K562 (cell line): ENCODE data around the gene RNF135. TPM values are rescaled to one million over a fixed set of nuclear protein-coding genes. Genes with fewer than 3 reads are reported as not detected.

Source experiments
- ARHGAP35 ChIP-seq: fragments of 450-650 bp; IDR thresholded peaks from 2 replicates; pipeline ENCODE4 v1.6.1; 2018; ENCODE audit not compliant: partially characterized antibody
- BHLHE40 ChIP-seq: IDR thresholded peaks from 2 replicates; pipeline ENCODE4 v1.6.1; 2011; ENCODE audit warnings: low read length, improper control_type of control experiment
- HDGF ChIP-seq: fragments of 450-650 bp; IDR thresholded peaks from 2 replicates; pipeline ENCODE4 v1.6.1; 2016
- STAT5A ChIP-seq: IDR thresholded peaks from 2 replicates; pipeline ENCODE4 v1.6.1; 2012; ENCODE audit warnings: low read length, inconsistent platforms, borderline replicate concordance
- TAF1 ChIP-seq: IDR thresholded peaks from 2 replicates; pipeline ENCODE4 v1.6.1; 2011; ENCODE audit warnings: mild to moderate bottlenecking, low read length, moderate library complexity; ENCODE audit not compliant: insufficient read depth, control insufficient read depth, severe bottlenecking; ENCODE audit errors: extremely low read depth
- polyA plus RNA-seq, 8 experiments: library from polyadenylated mRNA; depleted of rRNA in 4 of 8; stranded (reverse) in 5 of 8; unstranded in 3 of 8; fragments of >200 nt; fragmentation: Nextera tagmentation in 2 of 8; fragmentation: Illumina TruSeq in 1 of 8; extraction: Ambion mirVana in 2 of 8; extraction: Trizol in 1 of 8; gene quantifications; 2 replicates each; pipeline versions ENCODE4 v1.2.1 to v1.2.3, GENCODE V29; 2011 to 2014; ENCODE audit warnings: inconsistent platforms in 1 of 8, missing spikeins in 1 of 8
- total RNA-seq, 7 experiments: library from RNA; depleted of rRNA in 6 of 7; stranded (reverse); fragments of >200 nt in 6 of 7; fragmentation: Illumina TruSeq in 2 of 7; extraction: Trizol in 2 of 7; gene quantifications; 2 replicates each; pipeline versions ENCODE4 v1.2.1 to v1.2.3, GENCODE V29; 2011 to 2021; ENCODE audit warnings: low replicate concordance in 1 of 7
- TF ChIP-seq, protein P1 (sequence below): fragments of 200-600 bp; sonication (generic); IDR thresholded peaks from one replicate; pipeline ENCODE4 v1.6.1; 2012; ENCODE audit warnings: mild to moderate bottlenecking, low read depth, low read length, inconsistent platforms
- TF ChIP-seq, protein P2 (sequence below): sonication (generic); formaldehyde crosslinking; IDR thresholded peaks from 2 replicates; pipeline ENCODE4 v1.8.1; 2023; ENCODE audit warnings: mild to moderate bottlenecking, missing genetic modification reagents
- TF ChIP-seq, protein P3 (sequence below): sonication (generic); formaldehyde crosslinking; IDR thresholded peaks from 2 replicates; pipeline ENCODE4 v1.5.0; 2020; ENCODE audit warnings: missing genetic modification reagents
- TF ChIP-seq, protein P4 (sequence below): fragments of 450-650 bp; formaldehyde crosslinking; IDR thresholded peaks from 2 replicates; pipeline ENCODE4 v1.4.0; 2020; ENCODE audit warnings: mild to moderate bottlenecking, mixed read lengths
- TF ChIP-seq, protein P5 (sequence below): fragments of 250-450 bp; sonication (Bioruptor Pico); IDR thresholded peaks from 2 replicates; pipeline ENCODE4 v1.8.0; 2021; ENCODE audit warnings: mild to moderate bottlenecking, moderate library complexity

Gene RNF135
- total and polyA plus RNA-seq, 9 of the 15 experiments (the other 6 are each of a cell fraction or from before 2014, with no cell fraction given) = 0.08 TPM; not detected in 8

DNA sequence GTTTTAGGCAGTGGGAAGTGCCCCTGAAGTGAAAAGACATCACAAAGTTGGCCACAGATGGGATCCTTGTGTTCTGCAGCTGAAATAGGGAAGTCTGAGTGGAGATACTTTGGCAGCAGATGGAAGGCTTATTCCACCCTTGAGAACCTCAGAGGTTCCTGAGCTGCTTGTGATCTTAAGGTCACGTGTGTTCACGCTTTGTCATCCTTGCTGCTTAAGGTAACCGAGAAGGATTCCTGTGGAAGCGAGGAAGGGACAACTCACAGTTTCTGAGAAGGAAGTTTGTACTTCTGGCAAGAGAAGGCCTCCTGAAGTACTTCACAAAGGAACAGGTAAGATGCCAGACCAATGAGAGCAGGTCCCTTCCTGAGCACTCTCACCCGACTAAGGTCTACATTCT lies 36.9 kb upstream of the RNF135 start (continued):
- TF ChIP-seq, protein P1, sequence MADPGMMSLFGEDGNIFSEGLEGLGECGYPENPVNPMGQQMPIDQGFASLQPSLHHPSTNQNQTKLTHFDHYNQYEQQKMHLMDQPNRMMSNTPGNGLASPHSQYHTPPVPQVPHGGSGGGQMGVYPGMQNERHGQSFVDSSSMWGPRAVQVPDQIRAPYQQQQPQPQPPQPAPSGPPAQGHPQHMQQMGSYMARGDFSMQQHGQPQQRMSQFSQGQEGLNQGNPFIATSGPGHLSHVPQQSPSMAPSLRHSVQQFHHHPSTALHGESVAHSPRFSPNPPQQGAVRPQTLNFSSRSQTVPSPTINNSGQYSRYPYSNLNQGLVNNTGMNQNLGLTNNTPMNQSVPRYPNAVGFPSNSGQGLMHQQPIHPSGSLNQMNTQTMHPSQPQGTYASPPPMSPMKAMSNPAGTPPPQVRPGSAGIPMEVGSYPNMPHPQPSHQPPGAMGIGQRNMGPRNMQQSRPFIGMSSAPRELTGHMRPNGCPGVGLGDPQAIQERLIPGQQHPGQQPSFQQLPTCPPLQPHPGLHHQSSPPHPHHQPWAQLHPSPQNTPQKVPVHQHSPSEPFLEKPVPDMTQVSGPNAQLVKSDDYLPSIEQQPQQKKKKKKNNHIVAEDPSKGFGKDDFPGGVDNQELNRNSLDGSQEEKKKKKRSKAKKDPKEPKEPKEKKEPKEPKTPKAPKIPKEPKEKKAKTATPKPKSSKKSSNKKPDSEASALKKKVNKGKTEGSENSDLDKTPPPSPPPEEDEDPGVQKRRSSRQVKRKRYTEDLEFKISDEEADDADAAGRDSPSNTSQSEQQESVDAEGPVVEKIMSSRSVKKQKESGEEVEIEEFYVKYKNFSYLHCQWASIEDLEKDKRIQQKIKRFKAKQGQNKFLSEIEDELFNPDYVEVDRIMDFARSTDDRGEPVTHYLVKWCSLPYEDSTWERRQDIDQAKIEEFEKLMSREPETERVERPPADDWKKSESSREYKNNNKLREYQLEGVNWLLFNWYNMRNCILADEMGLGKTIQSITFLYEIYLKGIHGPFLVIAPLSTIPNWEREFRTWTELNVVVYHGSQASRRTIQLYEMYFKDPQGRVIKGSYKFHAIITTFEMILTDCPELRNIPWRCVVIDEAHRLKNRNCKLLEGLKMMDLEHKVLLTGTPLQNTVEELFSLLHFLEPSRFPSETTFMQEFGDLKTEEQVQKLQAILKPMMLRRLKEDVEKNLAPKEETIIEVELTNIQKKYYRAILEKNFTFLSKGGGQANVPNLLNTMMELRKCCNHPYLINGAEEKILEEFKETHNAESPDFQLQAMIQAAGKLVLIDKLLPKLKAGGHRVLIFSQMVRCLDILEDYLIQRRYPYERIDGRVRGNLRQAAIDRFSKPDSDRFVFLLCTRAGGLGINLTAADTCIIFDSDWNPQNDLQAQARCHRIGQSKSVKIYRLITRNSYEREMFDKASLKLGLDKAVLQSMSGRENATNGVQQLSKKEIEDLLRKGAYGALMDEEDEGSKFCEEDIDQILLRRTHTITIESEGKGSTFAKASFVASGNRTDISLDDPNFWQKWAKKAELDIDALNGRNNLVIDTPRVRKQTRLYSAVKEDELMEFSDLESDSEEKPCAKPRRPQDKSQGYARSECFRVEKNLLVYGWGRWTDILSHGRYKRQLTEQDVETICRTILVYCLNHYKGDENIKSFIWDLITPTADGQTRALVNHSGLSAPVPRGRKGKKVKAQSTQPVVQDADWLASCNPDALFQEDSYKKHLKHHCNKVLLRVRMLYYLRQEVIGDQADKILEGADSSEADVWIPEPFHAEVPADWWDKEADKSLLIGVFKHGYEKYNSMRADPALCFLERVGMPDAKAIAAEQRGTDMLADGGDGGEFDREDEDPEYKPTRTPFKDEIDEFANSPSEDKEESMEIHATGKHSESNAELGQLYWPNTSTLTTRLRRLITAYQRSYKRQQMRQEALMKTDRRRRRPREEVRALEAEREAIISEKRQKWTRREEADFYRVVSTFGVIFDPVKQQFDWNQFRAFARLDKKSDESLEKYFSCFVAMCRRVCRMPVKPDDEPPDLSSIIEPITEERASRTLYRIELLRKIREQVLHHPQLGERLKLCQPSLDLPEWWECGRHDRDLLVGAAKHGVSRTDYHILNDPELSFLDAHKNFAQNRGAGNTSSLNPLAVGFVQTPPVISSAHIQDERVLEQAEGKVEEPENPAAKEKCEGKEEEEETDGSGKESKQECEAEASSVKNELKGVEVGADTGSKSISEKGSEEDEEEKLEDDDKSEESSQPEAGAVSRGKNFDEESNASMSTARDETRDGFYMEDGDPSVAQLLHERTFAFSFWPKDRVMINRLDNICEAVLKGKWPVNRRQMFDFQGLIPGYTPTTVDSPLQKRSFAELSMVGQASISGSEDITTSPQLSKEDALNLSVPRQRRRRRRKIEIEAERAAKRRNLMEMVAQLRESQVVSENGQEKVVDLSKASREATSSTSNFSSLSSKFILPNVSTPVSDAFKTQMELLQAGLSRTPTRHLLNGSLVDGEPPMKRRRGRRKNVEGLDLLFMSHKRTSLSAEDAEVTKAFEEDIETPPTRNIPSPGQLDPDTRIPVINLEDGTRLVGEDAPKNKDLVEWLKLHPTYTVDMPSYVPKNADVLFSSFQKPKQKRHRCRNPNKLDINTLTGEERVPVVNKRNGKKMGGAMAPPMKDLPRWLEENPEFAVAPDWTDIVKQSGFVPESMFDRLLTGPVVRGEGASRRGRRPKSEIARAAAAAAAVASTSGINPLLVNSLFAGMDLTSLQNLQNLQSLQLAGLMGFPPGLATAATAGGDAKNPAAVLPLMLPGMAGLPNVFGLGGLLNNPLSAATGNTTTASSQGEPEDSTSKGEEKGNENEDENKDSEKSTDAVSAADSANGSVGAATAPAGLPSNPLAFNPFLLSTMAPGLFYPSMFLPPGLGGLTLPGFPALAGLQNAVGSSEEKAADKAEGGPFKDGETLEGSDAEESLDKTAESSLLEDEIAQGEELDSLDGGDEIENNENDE = no peak
- TF ChIP-seq TAF1 = no peak
- TF ChIP-seq, protein P2, sequence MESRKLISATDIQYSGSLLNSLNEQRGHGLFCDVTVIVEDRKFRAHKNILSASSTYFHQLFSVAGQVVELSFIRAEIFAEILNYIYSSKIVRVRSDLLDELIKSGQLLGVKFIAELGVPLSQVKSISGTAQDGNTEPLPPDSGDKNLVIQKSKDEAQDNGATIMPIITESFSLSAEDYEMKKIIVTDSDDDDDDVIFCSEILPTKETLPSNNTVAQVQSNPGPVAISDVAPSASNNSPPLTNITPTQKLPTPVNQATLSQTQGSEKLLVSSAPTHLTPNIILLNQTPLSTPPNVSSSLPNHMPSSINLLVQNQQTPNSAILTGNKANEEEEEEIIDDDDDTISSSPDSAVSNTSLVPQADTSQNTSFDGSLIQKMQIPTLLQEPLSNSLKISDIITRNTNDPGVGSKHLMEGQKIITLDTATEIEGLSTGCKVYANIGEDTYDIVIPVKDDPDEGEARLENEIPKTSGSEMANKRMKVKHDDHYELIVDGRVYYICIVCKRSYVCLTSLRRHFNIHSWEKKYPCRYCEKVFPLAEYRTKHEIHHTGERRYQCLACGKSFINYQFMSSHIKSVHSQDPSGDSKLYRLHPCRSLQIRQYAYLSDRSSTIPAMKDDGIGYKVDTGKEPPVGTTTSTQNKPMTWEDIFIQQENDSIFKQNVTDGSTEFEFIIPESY (CRISPR knock-in tag) = no peak
- TF ChIP-seq, protein P3, sequence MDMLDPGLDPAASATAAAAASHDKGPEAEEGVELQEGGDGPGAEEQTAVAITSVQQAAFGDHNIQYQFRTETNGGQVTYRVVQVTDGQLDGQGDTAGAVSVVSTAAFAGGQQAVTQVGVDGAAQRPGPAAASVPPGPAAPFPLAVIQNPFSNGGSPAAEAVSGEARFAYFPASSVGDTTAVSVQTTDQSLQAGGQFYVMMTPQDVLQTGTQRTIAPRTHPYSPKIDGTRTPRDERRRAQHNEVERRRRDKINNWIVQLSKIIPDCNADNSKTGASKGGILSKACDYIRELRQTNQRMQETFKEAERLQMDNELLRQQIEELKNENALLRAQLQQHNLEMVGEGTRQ (CRISPR knock-in tag) = peak; percentile 44
- TF ChIP-seq ARHGAP35 = no peak
- no peak for TF ChIP-seq HDGF
- TF ChIP-seq BHLHE40 = peak; percentile 31; the same call in 1 of the 2 replicates
- no peak for TF ChIP-seq STAT5A
- TF ChIP-seq, protein P4, sequence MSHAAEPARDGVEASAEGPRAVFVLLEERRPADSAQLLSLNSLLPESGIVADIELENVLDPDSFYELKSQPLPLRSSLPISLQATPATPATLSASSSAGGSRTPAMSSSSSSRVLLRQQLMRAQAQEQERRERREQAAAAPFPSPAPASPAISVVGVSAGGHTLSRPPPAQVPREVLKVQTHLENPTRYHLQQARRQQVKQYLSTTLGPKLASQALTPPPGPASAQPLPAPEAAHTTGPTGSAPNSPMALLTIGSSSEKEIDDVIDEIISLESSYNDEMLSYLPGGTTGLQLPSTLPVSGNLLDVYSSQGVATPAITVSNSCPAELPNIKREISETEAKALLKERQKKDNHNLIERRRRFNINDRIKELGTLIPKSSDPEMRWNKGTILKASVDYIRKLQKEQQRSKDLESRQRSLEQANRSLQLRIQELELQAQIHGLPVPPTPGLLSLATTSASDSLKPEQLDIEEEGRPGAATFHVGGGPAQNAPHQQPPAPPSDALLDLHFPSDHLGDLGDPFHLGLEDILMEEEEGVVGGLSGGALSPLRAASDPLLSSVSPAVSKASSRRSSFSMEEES (CRISPR knock-in tag) = peak; percentile 26
- TF ChIP-seq, protein P5, sequence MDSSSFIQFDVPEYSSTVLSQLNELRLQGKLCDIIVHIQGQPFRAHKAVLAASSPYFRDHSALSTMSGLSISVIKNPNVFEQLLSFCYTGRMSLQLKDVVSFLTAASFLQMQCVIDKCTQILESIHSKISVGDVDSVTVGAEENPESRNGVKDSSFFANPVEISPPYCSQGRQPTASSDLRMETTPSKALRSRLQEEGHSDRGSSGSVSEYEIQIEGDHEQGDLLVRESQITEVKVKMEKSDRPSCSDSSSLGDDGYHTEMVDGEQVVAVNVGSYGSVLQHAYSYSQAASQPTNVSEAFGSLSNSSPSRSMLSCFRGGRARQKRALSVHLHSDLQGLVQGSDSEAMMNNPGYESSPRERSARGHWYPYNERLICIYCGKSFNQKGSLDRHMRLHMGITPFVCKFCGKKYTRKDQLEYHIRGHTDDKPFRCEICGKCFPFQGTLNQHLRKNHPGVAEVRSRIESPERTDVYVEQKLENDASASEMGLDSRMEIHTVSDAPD (CRISPR knock-in tag) = no peak
